NCI-H82 treated with DMSO at 0.1 percent for 48 hours (cell line): ENCODE results near the gene POU2F3.
A peak's percentile ranks its signal among the peaks of the same experiment; 100 is the strongest.

ENCODE experiments used
- DNase-seq: peaks from one replicate; lab custom pipeline; 2025; ENCODE audit not compliant: unreplicated experiment; lab: John Stamatoyannopoulos, UW

POU2F3 gene

DNA sequence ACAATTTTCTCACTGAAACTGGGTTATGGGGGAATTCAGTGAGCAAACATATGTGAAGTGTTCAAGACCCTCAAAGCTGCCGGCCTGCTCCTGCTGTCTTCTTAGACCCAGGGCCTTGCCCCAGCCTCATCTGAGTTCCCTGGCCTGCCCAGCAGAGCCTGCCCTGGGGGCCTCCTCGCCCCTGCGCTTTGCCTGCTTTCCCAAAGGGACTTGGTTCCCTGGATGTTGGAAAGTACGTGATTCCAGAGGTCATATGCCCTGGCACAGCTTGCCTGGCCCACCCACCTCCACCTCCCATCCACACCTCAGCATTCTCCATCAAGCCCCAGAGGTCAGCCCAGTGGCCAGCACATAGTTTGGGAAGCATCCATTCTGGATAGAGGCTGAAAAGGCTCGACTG is 13.7 kb upstream of the POU2F3 start:
- DNase-seq: no peak

DNA sequence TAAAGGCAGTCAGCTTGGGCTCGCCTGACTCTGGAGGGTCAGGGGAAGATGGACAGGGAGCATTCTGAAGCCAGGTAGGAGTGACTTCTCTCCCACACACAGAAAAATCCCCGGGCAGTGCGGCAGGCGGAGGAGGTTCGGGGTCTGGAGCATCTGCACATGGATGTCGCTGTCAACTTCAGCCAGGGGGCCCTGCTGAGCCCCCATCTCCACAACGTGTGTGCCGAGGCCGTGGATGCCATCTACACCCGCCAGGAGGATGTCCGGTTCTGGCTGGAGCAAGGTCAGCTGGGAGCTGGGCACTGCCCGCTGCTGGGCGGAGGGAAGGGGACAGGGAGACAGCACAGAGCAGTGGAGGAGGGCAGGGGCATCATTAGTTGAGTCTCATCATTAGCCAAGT is 13.2 kb upstream of the POU2F3 start:
- DNase-seq: no peak

DNA sequence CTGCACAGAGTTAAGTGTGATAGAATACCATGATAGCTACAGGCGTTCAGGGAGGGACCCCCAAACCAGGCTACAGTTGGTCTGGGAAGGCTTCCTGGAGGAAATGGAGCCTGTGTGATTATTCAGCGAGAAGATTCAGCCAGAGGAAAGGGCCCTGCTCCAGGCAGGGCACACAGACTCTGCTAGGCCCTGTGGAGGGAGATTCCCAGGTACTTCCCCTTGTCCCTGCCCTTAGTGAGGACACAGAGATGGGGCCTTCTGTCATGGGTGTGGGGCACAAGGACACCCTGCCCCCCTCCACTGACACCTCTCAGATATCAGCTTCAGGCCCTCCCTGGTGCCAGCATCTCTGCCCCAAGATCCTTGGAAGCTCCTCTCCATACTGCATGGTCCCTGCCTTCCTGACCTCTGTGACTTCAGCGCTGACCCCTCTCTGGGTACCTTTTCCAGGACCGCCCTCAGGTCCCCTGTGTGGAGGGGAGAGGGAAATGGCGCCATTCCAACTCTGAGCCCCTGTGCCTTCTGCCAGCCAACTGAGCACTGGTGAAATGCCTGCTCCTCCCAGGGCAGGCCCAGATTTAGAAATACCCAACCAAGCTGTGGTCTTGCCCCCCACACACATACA is 12.6 kb upstream of the POU2F3 start:
- DNase-seq: no peak

DNA sequence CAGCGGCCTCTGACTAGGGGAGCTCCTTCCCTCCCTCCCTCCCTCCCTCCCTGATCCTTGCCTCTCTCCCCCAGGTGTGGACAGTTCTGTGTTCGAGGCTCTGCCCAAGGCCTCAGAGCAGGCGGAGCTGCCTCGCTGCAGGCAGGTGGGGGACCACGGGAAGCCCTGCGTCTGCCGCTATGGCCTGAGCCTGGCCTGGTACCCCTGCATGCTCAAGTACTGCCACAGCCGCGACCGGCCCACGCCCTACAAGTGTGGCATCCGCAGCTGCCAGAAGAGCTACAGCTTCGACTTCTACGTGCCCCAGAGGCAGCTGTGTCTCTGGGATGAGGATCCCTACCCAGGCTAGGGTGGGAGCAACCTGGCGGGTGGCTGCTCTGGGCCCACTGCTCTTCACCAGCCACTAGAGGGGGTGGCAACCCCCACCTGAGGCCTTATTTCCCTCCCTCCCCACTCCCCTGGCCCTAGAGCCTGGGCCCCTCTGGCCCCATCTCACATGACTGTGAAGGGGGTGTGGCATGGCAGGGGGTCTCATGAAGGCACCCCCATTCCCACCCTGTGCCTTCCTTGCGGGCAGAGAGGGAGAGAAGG is 11.1 kb upstream of the POU2F3 start:
- DNase-seq: no peak

DNA sequence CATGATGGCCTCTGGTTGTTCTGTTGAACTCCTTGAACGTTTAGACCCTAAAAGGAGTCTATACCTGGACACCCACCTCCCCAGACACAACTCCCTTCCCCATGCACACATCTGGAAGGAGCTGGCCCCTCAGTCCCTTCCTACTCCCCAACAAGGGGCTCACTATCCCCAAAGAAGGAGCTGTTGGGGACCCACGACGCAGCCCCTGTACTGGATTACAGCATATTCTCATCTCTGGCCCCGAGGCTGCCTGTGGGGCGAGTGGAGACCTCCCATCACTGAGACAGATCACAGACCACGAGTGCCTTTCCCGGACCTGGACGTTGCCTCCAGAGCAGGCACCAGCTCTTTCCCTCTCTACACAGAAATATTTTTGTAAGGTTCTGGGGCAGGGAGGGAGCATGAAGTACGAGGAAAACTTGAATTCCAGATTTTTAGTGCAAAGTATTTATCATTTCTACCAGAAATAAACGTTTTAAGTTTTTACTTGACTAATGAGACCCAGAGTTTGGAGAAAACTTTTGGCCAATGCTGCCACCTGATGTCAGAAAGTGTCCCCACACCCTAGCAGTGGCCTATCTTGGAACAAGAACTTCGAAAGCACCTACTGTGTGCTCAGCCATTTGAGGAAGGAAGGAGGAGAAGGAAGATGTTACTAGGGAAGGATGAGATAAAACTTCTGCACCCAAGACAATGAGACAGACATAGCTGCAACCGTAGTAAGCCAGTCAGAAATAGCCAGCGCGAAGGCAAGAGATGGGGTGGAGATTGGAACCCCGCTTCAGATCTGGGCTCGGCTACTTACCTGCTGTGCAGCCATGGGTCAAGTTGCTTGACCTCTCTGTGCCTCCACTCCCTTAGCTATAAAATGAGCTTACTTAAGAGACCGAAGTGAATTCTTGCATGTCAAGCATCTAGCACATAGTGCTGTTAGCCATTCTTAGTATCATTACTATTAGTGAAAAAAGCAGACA is 10.2 kb upstream of the POU2F3 start:
- no peak for DNase-seq

DNA sequence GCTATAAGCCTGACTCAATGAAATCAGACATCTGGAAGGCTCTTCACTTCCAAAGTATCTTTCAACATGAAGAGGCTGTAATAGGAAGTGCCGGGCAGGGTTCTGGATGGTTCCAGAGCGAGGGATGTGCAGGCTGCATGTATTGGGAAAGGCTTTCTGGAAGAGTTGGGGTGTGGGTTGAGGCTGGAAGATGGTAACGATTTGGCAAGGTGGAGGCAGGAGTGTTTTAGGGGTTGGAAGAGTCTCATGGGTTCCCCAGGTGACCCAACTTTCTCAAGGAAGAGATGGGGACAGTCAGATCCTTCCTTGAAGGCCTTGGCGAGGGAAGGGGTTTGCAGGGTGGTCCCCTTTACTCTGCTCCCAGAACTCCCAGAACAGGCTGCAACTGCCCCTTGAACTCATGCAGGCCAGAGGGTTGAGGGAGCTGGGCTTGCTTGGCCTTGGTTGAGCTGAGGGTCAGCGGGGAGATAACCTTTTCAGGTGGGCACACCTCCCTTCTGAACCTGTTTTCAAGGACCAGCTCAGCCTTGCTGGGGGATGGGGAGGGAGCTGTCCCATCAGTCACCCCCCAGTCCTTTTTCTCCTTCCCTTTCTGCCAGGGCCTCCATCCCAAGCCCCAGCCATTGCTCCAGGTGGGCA is 9.4 kb upstream of the POU2F3 start:
- DNase-seq: no peak

DNA sequence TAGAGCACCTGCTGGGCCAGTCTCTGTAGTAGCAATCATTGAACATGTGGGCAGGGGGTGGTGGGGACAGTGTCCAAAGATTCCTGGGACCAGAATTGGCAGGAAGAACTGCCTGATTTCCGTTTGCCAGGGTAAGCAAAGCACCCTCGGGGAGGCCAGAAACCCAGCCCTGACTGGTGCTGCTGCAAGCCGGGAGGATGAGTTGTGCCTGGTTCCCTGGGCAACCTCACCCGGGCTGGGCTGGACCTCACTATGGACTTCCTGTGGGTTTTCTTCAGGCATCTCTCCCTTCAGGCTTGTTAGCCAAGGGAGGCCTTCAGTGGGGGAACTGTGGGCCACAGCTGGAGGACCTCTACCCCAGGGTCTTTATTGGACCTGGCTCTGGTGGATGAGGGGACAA is 8.0 kb upstream of the POU2F3 start:
- DNase-seq: no peak

DNA sequence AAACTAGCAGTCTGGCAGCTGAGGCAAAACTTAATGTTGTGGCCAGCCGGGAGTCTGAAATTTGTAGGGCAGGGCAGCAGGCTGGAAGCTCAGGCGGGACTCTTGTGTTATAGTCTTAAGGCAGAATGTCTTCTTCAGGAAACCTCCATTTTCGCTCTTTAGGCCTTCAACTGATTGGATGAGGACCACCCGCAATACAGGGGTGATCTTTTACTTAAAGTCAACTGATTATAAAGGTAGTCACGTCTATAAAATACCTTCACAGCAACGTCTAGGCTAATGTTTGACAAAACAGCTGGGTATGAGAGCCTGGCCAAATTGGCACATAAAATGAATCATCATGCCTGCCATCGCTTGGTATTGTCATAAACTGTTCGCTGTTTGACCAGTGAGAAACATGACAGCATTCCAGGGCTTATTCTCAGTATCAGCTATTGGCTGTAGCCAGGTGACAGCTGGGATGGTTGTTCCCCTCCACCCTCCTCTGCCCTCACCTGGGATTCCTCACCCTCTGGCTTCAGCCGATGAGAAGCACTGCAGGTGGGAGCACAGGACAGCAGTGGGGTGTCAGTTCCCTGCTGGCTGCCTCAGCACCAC is 6.6 kb upstream of the POU2F3 start:
- DNase-seq: no peak

DNA sequence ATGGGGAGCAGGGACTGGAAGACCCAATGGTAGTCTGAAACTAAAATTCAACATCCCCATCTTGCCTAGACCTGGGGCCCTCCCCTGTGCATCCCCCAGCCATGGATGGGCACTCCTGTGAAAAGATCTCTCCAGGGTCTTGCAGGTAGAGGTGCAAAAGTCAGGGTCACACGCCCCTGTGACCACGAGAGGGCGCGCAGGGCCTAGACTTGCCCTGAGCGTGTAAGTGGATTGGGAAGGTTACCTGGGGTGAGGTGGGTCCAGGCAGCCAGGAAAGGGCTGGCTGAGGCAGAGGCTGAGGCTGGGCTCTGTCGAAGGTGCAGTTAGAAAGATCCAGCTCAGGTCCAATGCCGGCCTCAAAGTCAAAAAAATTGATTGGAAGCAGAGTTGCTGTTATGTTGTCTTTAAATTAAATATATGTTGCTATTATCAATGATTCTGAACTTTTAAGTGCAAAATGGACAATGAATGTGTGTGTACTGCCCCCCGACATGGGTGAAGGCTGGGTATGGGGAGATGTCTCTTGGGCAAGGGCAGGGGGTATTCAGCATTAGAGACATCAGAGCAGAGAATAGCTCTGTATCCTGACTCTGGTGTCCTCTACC is 4.8 kb upstream of the POU2F3 start:
- peak; percentile 7 for DNase-seq

DNA sequence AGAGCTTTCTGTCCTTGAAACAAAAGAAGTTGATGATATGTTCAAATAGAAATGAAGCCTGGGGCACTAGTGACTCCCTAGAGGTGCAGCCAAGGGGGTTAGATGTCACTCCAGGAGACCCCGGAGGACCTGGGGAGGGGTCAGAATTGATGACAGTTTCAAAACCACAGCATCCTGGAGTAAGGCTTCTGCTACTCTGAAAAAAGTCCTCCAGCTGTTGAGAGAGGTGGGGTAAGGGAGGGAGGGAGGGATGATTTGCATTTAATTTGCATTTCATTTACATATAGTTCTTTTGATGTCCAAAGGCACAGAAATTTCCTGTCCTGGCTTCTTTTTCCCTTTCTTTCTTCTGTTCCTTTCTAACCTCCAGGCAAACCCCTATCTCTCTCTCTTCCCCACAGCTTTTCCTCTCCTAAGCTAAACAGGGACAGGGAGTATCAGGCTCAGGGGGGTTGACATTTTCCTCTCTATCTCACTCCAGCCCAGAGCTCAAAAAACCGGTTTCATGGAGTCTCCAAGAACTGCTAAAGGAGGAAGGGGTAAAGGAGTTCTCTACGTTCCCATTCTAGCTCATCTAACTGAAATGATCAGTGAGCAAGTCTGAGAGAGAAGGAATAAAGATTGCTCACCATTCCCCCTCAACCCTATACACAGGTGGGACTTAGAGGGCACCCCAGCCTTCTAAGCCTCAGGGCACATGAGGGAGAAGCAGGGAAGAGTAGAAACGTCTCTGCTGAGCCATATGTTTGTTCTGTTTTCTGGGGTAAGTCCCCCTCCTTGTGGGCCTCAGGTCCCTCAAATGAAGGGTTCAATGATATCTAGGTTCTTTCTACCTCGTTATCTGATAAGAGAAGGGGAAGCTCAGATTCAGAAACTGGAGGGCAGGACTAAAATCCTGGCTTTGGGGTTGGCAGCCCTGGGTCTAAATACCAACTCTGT is 3.5 kb upstream of the POU2F3 start:
- DNase-seq: no peak

DNA sequence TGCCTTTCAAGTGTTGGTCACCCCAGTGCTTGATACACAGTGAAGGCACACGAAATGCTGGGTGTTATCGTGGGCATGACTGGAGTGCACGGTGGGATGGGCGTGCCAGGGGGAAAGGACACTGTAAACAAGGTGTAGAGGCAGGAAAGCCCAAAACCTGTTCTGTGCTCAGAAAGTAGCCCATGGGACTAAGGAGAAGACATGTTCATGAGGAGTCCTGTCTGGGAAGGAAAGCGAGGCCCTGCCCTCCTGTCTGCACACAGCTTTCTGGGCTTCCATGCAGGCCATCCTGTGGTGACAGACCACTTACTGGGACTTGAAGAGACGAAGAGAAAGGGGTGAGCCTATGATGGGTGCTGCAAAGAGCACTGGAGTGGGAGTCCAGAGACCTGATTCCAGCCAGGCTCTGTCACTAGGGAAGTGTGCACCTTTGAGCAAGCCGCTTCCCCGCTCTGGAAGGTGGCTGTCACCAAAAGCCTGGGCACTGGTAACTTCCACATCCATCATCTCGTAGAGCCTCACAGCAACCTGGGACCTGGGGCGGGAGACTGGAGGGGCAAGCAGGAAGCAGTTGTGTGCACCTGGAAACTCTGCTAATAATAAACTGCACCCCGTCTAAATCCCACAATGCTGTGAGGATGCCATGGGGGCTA is 846 bp upstream of the POU2F3 start:
- no peak for DNase-seq

DNA sequence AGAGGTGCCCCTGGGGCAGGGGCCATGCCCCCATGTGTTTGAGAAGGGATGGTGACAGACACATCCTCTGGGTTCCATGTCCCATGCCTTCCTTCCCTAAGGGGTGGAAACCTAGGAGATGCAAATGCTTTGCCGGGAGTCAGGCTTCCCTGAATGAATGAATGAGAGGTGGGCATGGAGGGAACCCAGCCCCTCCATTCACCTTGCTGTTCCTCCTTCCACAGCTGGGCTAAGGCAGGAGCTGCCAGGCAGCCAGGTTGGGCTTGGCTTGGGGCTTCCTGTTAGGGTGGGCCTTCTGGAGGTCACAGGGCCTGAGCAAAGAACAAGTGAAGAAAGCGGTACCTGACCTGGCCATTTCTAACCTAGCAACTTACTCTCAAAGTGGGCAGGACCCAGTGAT is 926 bp downstream of the POU2F3 start:
- DNase-seq: no peak

DNA sequence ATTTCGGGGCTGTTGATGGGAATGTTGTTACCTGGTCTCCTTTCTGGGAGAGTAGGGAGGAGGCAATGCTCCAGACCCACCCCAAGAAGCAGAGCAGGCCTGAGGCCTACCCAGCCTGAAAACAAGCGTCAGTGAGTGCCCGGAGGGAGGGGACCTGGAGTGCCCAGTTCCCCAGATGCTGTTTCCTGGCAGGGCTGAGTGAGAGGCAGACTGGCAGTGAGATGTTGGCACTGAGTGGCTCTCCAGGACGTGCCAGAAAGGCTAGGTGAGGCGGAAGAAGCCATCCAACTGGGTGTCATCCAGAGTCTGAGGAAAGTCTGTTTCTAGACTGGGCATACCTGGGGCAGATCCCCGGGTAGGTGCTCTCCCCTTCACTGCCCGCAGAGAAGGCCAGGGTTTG is 1.3 kb downstream of the POU2F3 start:
- DNase-seq: no peak

DNA sequence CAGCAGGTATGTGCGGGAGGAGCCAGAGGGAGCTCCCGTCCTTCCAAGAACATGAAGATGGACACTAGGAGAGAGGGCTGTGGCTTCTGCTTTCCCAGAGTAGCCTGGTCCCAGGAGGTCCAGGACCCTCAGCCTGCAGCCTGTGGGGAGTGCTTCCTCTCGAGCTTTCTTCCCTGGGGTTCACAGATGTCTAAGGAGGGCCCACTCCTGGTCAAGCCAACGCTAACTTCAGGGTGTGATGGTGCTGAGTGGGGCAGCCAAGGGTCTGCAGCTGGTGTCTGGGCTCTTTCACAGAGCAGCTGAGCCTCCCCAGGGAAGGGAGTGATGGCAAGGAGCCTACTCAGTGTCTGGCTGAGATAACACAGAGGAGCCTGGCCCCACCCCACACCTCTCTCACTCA is 3.3 kb downstream of the POU2F3 start:
- no peak for DNase-seq

DNA sequence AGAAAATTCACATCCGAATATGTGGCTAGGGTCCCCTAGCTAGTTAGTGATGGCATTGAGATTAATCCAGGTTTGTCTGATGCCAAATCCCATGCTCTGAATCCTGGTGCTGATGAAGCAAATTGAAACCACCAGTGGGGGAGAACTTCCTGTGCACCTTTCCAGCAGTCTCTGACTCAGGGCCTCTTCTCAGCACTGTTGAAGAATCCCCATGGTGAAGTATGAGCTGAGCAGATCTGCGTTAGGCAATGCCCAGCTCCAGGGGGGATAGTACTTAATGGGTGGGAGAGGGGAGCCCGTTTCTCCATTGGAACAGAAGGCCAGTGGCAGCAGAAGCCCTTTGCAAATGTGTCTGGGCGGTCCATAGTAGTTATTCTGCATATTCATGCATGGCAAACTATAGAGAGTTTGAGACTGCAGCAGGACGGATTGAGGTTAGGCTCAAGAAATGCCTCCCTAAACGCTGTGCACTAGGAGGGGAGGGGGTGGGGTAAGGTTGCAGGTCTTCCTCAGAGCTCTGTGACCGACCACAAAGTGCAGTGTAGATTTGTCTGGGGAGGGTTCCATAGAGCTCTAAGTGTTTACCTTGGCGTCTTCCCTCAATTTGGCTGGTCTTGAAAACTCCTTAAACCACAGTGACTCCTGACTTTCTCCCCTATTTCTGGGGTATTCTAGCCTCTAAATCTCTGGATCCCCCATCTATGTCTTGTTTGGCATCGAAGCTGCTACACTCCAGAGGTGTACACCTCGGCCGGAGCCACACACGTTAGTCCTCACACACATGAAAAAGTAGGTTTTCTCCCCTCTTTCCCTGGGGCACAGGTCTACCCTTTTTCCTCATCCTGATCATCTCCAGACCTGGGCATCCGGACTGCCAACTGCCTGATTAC is 4.8 kb downstream of the POU2F3 start:
- no peak for DNase-seq

DNA sequence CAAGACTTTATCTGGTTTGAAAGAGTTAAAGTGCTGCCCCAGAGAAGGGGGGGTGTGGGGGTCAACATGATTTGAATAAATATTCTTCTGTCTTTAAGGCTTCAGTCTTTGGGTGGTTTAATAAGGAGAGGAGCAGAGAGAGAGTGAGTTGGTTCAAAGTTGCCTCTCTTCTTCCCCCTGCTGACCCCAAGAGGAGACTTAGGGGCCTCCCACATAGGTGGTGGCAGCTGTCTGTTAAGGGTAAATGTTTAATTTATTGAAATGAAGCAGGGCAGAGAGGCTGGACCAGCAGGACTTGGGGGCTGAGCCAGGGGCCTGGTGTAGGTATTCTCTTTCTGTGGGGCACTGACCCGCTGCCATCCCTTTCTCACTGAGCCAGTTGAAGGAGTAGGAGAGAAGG is 5.5 kb downstream of the POU2F3 start:
- DNase-seq: no peak

DNA sequence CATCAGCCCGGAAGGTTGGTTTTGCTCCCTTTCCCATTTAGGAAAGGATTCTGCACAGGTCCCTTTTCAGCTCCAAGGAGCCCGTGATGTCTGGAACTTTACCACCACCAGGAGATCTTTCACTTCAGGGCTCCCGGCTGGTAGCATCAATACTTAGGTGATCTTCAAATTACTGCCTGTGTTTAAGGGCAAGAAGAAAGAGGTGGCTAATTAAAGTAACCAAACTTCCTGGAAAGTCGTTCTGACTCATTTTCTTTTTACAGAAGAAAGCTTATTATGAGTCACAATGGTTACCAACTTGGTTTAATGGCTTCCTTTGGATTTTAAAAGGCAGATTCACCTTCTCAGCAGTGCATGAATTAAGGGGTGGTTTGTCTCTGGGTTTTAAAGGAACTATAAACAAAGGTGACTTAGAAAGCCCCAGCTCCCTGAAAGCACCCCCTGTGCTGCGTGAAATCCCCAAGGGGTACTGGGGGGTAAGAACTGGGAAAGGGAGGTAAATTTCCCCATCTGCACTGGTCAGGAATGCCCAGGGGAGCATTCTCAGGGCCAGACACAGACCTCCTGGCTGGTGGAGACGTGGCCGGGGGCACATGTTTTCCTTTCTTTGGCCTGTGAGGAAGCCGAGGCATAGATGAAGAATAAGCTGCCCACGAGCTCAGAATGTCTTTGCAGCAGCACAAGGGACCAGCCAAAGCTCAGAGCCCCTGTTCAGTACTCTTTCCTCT is 8.8 kb downstream of the POU2F3 start:
- DNase-seq: no peak
